Measurements from ENCODE around the gene CD8B2.
"Not testable (repeated sequence)": the region's sequence is repeated elsewhere in the genome, so short reads cannot be mapped to it uniquely, and the experiment has no call there.

CD8B2 gene

GRCh38 chr2:106511934-106512333, 24.8 kb downstream of the CD8B2 start:
- DNase-seq (ENCODE audit: low read depth, low spot score) = not testable (repeated sequence)

- DNase-seq (ENCODE audit: low read depth, low spot score) = not testable (repeated sequence)
These were observed 26.2 kb downstream of the CD8B2 start for GRCh38 chr2:106513391-106513790.

GRCh38 chr2:106514827-106515226, 27.7 kb downstream of the CD8B2 start:
- not testable (repeated sequence) for DNase-seq (ENCODE audit: low read depth, low spot score)

GRCh38 chr2:106516436-106516835, 29.3 kb downstream of the CD8B2 start:
- no peak for DNase-seq (ENCODE audit: low read depth, low spot score)

GRCh38 chr2:106516864-106517263, 29.7 kb downstream of the CD8B2 start:
- DNase-seq (ENCODE audit: low read depth, low spot score) = no peak

- DNase-seq (ENCODE audit: low read depth, low spot score) = no peak
These were observed 30.2 kb downstream of the CD8B2 start for GRCh38 chr2:106517329-106517728.

- DNase-seq (ENCODE audit: low read depth, low spot score) = no peak
These were observed 32.6 kb downstream of the CD8B2 start for GRCh38 chr2:106519767-106520166.

GRCh38 chr2:106521016-106521415, 33.9 kb downstream of the CD8B2 start:
- DNase-seq (ENCODE audit: low read depth, low spot score) = no peak

- no peak for DNase-seq (ENCODE audit: low read depth, low spot score)
These were observed 37.0 kb downstream of the CD8B2 start for GRCh38 chr2:106523976-106524665.

GRCh38 chr2:106530866-106531265, 43.7 kb downstream of the CD8B2 start:
- DNase-seq (ENCODE audit: low read depth, low spot score) = no peak

GRCh38 chr2:106531676-106532214, 44.6 kb downstream of the CD8B2 start:
- no peak for DNase-seq (ENCODE audit: low read depth, low spot score)

- DNase-seq (ENCODE audit: low read depth, low spot score) = no peak
These were observed 45.1 kb downstream of the CD8B2 start for GRCh38 chr2:106532236-106532635.

GRCh38 chr2:106534471-106534870, 47.3 kb downstream of the CD8B2 start:
- DNase-seq (ENCODE audit: low read depth, low spot score) = no peak

GRCh38 chr2:106536490-106536889, 49.3 kb downstream of the CD8B2 start:
- DNase-seq (ENCODE audit: low read depth, low spot score) = no peak

- no peak for DNase-seq (ENCODE audit: low read depth, low spot score)
These were observed 49.9 kb downstream of the CD8B2 start for GRCh38 chr2:106537047-106537446.

GRCh38 chr2:106537791-106538191, 50.6 kb downstream of the CD8B2 start:
- no peak for DNase-seq (ENCODE audit: low read depth, low spot score)

- no peak for DNase-seq (ENCODE audit: low read depth, low spot score)
These were observed 53.7 kb downstream of the CD8B2 start for GRCh38 chr2:106540886-106541285.

GRCh38 chr2:106541333-106541732, 54.2 kb downstream of the CD8B2 start:
- DNase-seq (ENCODE audit: low read depth, low spot score) = no peak

GRCh38 chr2:106542746-106543359, 55.7 kb downstream of the CD8B2 start:
- DNase-seq (ENCODE audit: low read depth, low spot score) = no peak

- DNase-seq (ENCODE audit: low read depth, low spot score) = no peak
These were observed 57.8 kb downstream of the CD8B2 start for GRCh38 chr2:106545007-106545406.

- DNase-seq (ENCODE audit: low read depth, low spot score) = no peak
These were observed 59.3 kb downstream of the CD8B2 start for GRCh38 chr2:106546391-106546990.

- DNase-seq (ENCODE audit: low read depth, low spot score) = no peak
These were observed 60.2 kb downstream of the CD8B2 start for GRCh38 chr2:106547164-106547903.
